GM18505 (cell line): ENCODE results near the gene APOBEC2.

Experiments
- ATAC-seq: cut with Tn5 transposase; IDR thresholded peaks from one replicate; pipeline ENCODE4 v1.9.1; 2021; ENCODE audit not compliant: unreplicated experiment
- POLR2A ChIP-seq: IDR thresholded peaks from 4 replicates; pipeline ENCODE4 v1.6.1; 2011; ENCODE audit warnings: borderline replicate concordance; ENCODE audit not compliant: insufficient read depth, insufficient read length; ENCODE audit errors: extremely low read depth

Gene APOBEC2

DNA sequence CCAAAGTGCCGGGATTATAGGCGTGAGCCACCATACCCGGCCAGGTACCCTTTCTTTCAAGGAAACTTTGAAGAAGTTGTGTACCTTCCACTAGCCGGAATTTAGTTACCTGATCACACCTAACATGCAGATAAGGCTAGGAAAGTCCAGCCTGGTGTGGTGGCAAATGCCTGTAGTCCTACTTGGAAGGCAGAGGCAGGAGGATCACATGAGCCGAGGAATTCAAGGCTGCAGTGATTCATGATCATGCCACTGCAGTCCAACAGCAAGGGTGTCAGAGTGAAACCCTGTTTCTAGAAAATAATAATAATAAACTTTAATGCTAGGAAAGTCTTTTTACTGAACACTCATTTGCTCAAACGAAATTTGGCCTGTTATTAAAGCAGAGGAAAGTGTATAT is 40.7 kb downstream of the APOBEC2 start:
- no peak for TF ChIP-seq POLR2A
- ATAC-seq: no peak

DNA sequence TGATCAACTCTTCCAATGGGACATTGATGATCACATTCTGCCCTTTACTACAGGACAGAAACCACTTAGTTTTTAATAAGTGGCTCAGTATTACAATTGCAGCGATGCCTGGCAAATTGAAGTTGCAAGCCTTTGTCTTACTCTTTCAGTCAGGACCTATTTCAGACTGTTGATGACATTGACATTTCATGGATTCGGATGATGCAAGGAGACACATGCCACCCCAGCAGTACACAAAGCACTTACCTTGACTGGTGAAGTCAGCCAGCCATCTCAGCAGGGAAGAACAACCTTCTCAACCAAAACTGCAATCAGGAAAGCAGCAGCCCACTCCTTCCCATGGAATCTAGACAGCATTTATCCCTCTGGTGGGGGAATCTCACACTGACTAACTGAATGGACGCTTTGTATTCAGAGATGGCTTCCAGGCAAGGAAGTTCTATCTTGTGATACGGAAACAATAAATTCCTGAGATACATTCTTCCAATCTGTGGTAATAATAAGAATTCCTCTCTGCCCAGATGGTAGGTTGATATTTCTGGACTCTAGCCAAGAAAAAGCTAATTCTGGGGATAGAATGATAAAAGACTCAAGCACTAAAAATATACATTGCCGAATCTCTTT is 44.6 kb downstream of the APOBEC2 start:
- TF ChIP-seq POLR2A: no peak
- ATAC-seq: no peak

DNA sequence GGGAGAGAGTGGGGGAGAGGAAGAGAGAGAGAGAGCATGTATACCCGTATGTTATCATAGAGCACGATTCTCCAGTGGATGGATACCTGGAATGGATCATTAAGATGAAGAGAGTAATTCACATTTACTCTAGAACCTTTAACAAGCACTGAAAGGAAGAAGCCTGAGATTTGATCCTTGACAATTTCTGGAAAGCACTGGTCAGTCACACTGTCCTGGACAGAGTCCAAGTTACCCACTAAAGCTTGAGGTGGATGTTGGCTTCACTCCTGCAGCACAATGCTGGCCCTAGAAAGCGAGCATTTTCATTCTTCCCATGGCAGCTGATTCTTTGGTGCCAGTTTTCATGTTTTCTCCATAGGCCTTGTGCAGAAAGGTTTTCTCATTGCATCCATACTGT is 45.4 kb downstream of the APOBEC2 start:
- TF ChIP-seq POLR2A: no peak
- no peak for ATAC-seq

DNA sequence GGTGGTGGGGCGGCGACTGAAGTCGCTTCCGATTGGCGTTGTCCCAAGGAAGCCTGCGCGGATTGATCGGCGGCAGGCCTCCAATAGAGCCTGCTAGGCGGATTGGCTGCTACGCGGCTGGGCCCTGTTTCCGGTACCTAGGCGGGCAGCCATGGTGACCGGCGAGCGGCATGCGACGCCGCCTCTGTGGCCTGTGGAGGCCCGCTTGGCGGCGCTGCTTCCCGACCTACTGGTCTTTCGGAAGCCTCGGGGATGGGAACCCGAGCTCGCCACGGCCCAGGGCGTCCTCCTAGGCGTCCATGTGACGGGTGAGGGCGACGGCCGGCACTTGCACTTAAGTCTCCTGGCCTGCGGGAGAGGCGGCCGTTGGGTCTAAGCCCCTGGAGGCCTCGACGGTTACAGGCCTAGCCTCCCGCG is 47.9 kb downstream of the APOBEC2 start:
- no peak for TF ChIP-seq POLR2A
- no peak for ATAC-seq

DNA sequence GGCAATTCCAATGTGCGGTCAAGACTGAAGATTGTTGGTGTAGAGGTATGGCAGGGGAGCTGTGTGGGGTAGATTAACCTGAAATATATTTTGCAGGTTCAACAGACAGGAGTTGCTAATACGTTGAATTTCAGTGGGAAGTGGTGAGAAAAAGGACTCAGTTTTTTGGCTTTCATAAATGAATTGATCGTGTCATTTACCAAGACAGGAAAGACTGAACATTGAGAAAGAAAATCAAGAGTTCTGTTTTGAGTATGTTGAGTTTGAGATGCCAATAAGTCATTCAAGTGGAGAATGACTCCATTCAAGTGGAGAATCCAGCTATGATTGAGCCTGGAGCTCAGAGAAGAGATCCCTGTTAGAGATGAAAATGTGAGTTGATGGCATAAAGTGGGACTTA is 50.8 kb downstream of the APOBEC2 start:
- no peak for TF ChIP-seq POLR2A
- ATAC-seq: no peak

DNA sequence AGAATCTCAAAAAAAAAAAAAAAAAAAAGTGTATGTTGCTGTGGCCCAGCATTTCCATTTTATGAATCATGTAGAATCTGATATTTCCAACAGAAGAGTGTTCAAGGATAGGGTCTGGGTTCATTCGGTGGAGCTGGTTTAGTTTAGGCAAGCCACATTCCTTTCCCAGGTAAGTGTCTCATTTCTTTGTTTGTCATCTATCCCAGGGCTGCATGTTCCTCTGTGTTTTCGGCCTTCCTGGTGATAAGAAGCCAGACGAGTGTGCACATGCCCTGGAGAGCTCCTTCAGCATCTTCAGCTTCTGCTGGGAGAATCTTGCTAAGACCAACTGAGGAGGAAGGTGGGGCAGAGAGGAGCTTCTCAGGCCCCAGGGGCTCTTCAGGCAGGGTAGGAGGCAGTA is 58.0 kb downstream of the APOBEC2 start:
- TF ChIP-seq POLR2A: no peak
- ATAC-seq: no peak
